K562 (cell line): ENCODE data around the gene RNF214. TPM values are rescaled to one million over a fixed set of nuclear protein-coding genes. Genes with fewer than 3 reads are reported as not detected.
A peak's percentile ranks its signal among the peaks of the same experiment; 100 is the strongest.

Experiments
- DACH1 ChIP-seq: fragments of 450-650 bp; IDR thresholded peaks from 2 replicates; pipeline ENCODE4 v1.6.1; 2018; ENCODE audit not compliant: partially characterized antibody
- HDAC8 ChIP-seq: fragments of 450-650 bp; IDR thresholded peaks from 2 replicates; pipeline ENCODE4 v1.6.1; 2016; ENCODE audit warnings: mild to moderate bottlenecking, missing genetic modification characterization, moderate library complexity, missing compliant biosample characterization
- HNRNPH1 ChIP-seq: fragments of 200-400 bp; formaldehyde crosslinking; optimal IDR thresholded peaks from 2 replicates; pipeline ENCODE3; 2017; ENCODE audit warnings: low read depth, mild to moderate bottlenecking, low read length, moderate library complexity
- KDM5B ChIP-seq: fragments of 200-600 bp; sonication (generic); IDR thresholded peaks from 2 replicates; pipeline ENCODE4 v1.6.1; 2012; ENCODE audit warnings: low read depth, mild to moderate bottlenecking, moderate library complexity, low read length, control low read depth, inconsistent platforms; ENCODE audit not compliant: insufficient replicate concordance
- NCOA2 ChIP-seq, 2 experiments: fragments of 450-650 bp; IDR thresholded peaks; 2 replicates each; pipeline ENCODE4 v1.6.1; 2018; ENCODE audit warnings: mild to moderate bottlenecking in 2 of 2, moderate library complexity in 1 of 2; ENCODE audit not compliant: partially characterized antibody in 2 of 2
- NFXL1 ChIP-seq: fragments of 450-650 bp; formaldehyde crosslinking; IDR thresholded peaks from 2 replicates; pipeline ENCODE4 v1.4.0; 2021; ENCODE audit warnings: mild to moderate bottlenecking
- RBM39 ChIP-seq: fragments of 200-400 bp; formaldehyde crosslinking; optimal IDR thresholded peaks from 2 replicates; pipeline ENCODE3; 2018; ENCODE audit warnings: low read depth, low read length
- RHOXF2B ChIP-seq: fragments of 250-450 bp; sonication (Bioruptor Pico); conservative IDR thresholded peaks from 2 replicates; pipeline ENCODE4 v1.5.1; 2021
- SMARCA5 ChIP-seq: fragments of 450-650 bp; IDR thresholded peaks from 2 replicates; pipeline ENCODE4 v1.6.1; 2016
- SRSF7 ChIP-seq: fragments of 200-400 bp; formaldehyde crosslinking; optimal IDR thresholded peaks from 2 replicates; pipeline ENCODE3; 2017; ENCODE audit warnings: mild to moderate bottlenecking, low read depth, low read length
- XRCC5 ChIP-seq: fragments of 200-400 bp; formaldehyde crosslinking; IDR thresholded peaks from 2 replicates; pipeline ENCODE4 v1.6.1; 2017; ENCODE audit warnings: low read depth, mild to moderate bottlenecking, low read length
- ZBTB43 ChIP-seq: sonication (generic); formaldehyde crosslinking; IDR thresholded peaks from 2 replicates; pipeline ENCODE4 v1.8.0; 2023; ENCODE audit warnings: mild to moderate bottlenecking, missing genetic modification reagents
- ZNF143 ChIP-seq: sonication (generic); formaldehyde crosslinking; IDR thresholded peaks from 2 replicates; pipeline ENCODE4 v1.9.0; 2022; ENCODE audit warnings: mild to moderate bottlenecking, missing genetic modification reagents
- ZNF318 ChIP-seq, 2 experiments: fragments of 450-650 bp; IDR thresholded peaks; 2 replicates each; pipeline ENCODE4 v1.6.1; 2016; ENCODE audit warnings: mild to moderate bottlenecking in 2 of 2, borderline replicate concordance in 1 of 2, low read depth in 1 of 2, moderate library complexity in 1 of 2
- ZNF408 ChIP-seq: fragments of 250-450 bp; sonication (Bioruptor Pico); IDR thresholded peaks from 2 replicates; pipeline ENCODE4 v1.4.0; 2020; ENCODE audit warnings: low read depth, mild to moderate bottlenecking, moderate library complexity
- ZNF511 ChIP-seq: sonication (generic); formaldehyde crosslinking; IDR thresholded peaks from 2 replicates; pipeline ENCODE4 v1.8.0; 2022; ENCODE audit warnings: mild to moderate bottlenecking, missing genetic modification reagents
- ZNF707 ChIP-seq: fragments of 250-450 bp; sonication (Bioruptor Pico); conservative IDR thresholded peaks from 2 replicates; pipeline ENCODE4 v1.8.0; 2022; ENCODE audit warnings: inconsistent platforms, mild to moderate bottlenecking, moderate library complexity
- polyA plus RNA-seq, 8 experiments: library from polyadenylated mRNA; depleted of rRNA in 4 of 8; stranded (reverse) in 5 of 8; unstranded in 3 of 8; fragments of >200 nt; fragmentation: Nextera tagmentation in 2 of 8; fragmentation: Illumina TruSeq in 1 of 8; extraction: Ambion mirVana in 2 of 8; extraction: Trizol in 1 of 8; gene quantifications; 2 replicates each; pipeline versions ENCODE4 v1.2.1 to v1.2.3, GENCODE V29; 2011 to 2014; ENCODE audit warnings: inconsistent platforms in 1 of 8, missing spikeins in 1 of 8
- total RNA-seq, 7 experiments: library from RNA; depleted of rRNA in 6 of 7; stranded (reverse); fragments of >200 nt in 6 of 7; fragmentation: Illumina TruSeq in 2 of 7; extraction: Trizol in 2 of 7; gene quantifications; 2 replicates each; pipeline versions ENCODE4 v1.2.1 to v1.2.3, GENCODE V29; 2011 to 2021; ENCODE audit warnings: low replicate concordance in 1 of 7

The RNF214 gene
- total and polyA plus RNA-seq, 9 of the 15 experiments (the other 6 are each of a cell fraction or from before 2014, with no cell fraction given), result 6.6 to 24.8 (median 11.9) TPM

GRCh38 chr11:117327567-117328374 is 95.3 kb downstream of the RNF214 start, which contains the start of gene CEP164 (continued):
- peak; percentile 73 for TF ChIP-seq ZNF143
- no peak for TF ChIP-seq ZNF707 (CRISPR knock-in tag)
- TF ChIP-seq ZNF511, result no peak; the same call in 1 of the 2 replicates
- no peak for TF ChIP-seq DACH1
- TF ChIP-seq ZBTB43, result no peak
- peak; percentile 53 for TF ChIP-seq KDM5B
- no peak for TF ChIP-seq NFXL1 (CRISPR knock-in tag)
- TF ChIP-seq ZNF408 (CRISPR knock-in tag), result no peak
- TF ChIP-seq RBM39, result no peak
- TF ChIP-seq ZNF318 (IDR thresholded peaks at IDR 0.05; ENCODE audit: borderline replicate concordance in 1 of 2, low read depth in 1 of 2), result no peak
- TF ChIP-seq HNRNPH1, result no peak
- no peak for TF ChIP-seq XRCC5
- no peak for TF ChIP-seq HDAC8 (tag)
- no peak for TF ChIP-seq SRSF7
- no peak for TF ChIP-seq NCOA2 (IDR thresholded peaks at IDR 0.05; ENCODE audit: partially characterized antibody in 2 of 2)
- no peak for TF ChIP-seq RHOXF2B
- no peak for TF ChIP-seq SMARCA5
